RCC 7860 (cell line): ENCODE data around the gene AMH.
"Not testable (repeated sequence)": the region's sequence is repeated elsewhere in the genome, so short reads cannot be mapped to it uniquely, and the experiment has no call there.

Experiments
- DNase-seq: peaks from one replicate; pipeline ENCODE4 v3.0.0-alpha.2; 2015; ENCODE audit warnings: low spot score
- FAIRE-seq: peaks from 2 replicates; lab custom pipeline; 2012; peaks lifted over from hg19 to GRCh38; lab: Jason Lieb, UNC

AMH gene

GRCh38 chr19:2268480-2268830 lies 19.3 kb downstream of the AMH start:
- no peak for DNase-seq
- no peak for FAIRE-seq

GRCh38 chr19:2268861-2269243 lies 19.7 kb downstream of the AMH start:
- DNase-seq = no peak
- no peak for FAIRE-seq

- DNase-seq = peak; percentile 93
- no peak for FAIRE-seq
These were observed 20.4 kb downstream of the AMH start for GRCh38 chr19:2269244-2270156.

GRCh38 chr19:2270157-2270422 lies 21.0 kb downstream of the AMH start:
- DNase-seq (no peak), FAIRE-seq (no peak)

- FAIRE-seq (no peak), DNase-seq (peak; percentile 45)
These were observed 21.5 kb downstream of the AMH start for GRCh38 chr19:2270423-2271233.

GRCh38 chr19:2271234-2272103 lies 22.3 kb downstream of the AMH start:
- peak; percentile 31 for DNase-seq
- FAIRE-seq = no peak

GRCh38 chr19:2273356-2274184 lies 24.4 kb downstream of the AMH start:
- DNase-seq (peak; percentile 56), FAIRE-seq (no peak)

- DNase-seq (peak; percentile 26), FAIRE-seq (no peak)
These were observed 25.1 kb downstream of the AMH start for GRCh38 chr19:2274185-2274711.

GRCh38 chr19:2274931-2275535 lies 25.9 kb downstream of the AMH start:
- DNase-seq = peak; percentile 44
- FAIRE-seq = no peak

- DNase-seq (no peak), FAIRE-seq (no peak)
These were observed 26.7 kb downstream of the AMH start for GRCh38 chr19:2275588-2276428.

GRCh38 chr19:2276429-2276986 lies 27.4 kb downstream of the AMH start:
- DNase-seq (no peak), FAIRE-seq (no peak)

- no peak for FAIRE-seq
- DNase-seq = no peak
These were observed 28.0 kb downstream of the AMH start for GRCh38 chr19:2277138-2277537.

- no peak for DNase-seq
- no peak for FAIRE-seq
These were observed 29.5 kb downstream of the AMH start for GRCh38 chr19:2278459-2279158.

GRCh38 chr19:2280633-2281264 lies 31.6 kb downstream of the AMH start:
- DNase-seq = no peak
- FAIRE-seq = no peak

- not testable (repeated sequence) for FAIRE-seq, DNase-seq
These were observed 32.3 kb downstream of the AMH start for GRCh38 chr19:2281265-2282061.

GRCh38 chr19:2282062-2282861 lies 33.1 kb downstream of the AMH start, which contains the start of gene PEAK3:
PEAK3 (minus strand) TSS chr19:2282175; CDS start chr19:2280931, 1,244 bp downstream.
- FAIRE-seq (no peak), DNase-seq (no peak)
